ENCODE measurements around the gene RANBP9.

DNA sequence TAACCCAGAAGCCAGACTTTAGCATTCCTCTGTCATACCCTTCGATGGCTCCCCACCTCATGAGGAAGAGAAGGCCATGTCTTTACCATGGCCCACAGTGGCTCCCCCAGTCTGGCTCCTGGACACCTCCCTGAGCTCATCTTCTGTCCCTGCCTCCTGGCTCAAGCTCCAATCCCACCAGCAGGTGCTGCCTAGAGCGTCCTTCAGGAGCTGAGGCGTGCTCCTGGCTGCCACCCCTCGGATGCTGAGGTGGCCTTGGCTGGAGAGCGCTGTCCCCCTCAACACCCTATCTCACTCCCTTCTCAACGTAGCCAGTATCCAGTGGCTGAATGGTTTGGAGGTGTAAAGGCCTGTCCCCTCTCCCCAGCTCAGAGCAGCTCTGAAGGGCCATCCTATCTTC lies 47.4 kb upstream of the RANBP9 start:
- TF ChIP-seq, protein P1, sequence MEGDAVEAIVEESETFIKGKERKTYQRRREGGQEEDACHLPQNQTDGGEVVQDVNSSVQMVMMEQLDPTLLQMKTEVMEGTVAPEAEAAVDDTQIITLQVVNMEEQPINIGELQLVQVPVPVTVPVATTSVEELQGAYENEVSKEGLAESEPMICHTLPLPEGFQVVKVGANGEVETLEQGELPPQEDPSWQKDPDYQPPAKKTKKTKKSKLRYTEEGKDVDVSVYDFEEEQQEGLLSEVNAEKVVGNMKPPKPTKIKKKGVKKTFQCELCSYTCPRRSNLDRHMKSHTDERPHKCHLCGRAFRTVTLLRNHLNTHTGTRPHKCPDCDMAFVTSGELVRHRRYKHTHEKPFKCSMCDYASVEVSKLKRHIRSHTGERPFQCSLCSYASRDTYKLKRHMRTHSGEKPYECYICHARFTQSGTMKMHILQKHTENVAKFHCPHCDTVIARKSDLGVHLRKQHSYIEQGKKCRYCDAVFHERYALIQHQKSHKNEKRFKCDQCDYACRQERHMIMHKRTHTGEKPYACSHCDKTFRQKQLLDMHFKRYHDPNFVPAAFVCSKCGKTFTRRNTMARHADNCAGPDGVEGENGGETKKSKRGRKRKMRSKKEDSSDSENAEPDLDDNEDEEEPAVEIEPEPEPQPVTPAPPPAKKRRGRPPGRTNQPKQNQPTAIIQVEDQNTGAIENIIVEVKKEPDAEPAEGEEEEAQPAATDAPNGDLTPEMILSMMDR (IDR thresholded peaks at IDR 0.05): no peak
- no peak for TF ChIP-seq POLR2A (IDR thresholded peaks at IDR 0.05)
